Measurements from ENCODE around the gene HOXC12.

Gene HOXC12

GRCh38 chr12:53997204-53998109 lies 42.8 kb downstream of the HOXC12 start (continued):
- TF ChIP-seq PRDM4 (tag by site-specific recombination; IDR thresholded peaks at IDR 0.05) (no peak), EGR2 (tag by site-specific recombination; IDR thresholded peaks at IDR 0.05; ENCODE audit: low read depth) (peak; percentile 55), ZNF404 (tag by site-specific recombination; IDR thresholded peaks at IDR 0.05) (no peak), FEZF1 (tag by site-specific recombination; IDR thresholded peaks at IDR 0.05) (peak; percentile 51), ZNF701 (tag by site-specific recombination; IDR thresholded peaks at IDR 0.05) (no peak)

- Histone ChIP-seq H3K27ac (ENCODE audit: extremely low read depth, low read depth, low read length) (peak overlapping the region; percentile 98; the same call in 1 of the 2 replicates), H3K4me1 (ENCODE audit: control insufficient read depth, insufficient read depth, low read length) (peaks cover 41% of the 10 kb centered on the region), H3K4me3 (ENCODE audit: low read depth, low read length) (no peak overlapping the region), H3K36me3 (ENCODE audit: control insufficient read depth in 2 of 2, insufficient read depth in 1 of 2, low read length in 2 of 2) (peaks cover 4 to 9% of the 10 kb centered on the region in 2 experiments; a peak in 2 of 3 replicates), H3K9me3 (ENCODE audit: control insufficient read depth, insufficient read depth, low read depth, low read length) (no peaks in the 10 kb centered on the region)
- POLR2A ChIA-PET = interaction anchor here (0.8 to 3.7 kb wide), 4 partner anchors 11 to 190 kb away, joined by 3 to 34 read pairs (median 10); partner anchors contain the start of genes HOXC10 and SMUG1
- CTCF ChIA-PET = interaction anchor here (0.6 to 6.7 kb wide), 15 partner anchors 10 to 769 kb away, joined by 3 to 49 read pairs (median 3); partner anchors contain the start of genes HOXC10 and HOXC8
- TF ChIP-seq ZNF514 (tag by site-specific recombination; IDR thresholded peaks at IDR 0.05) (no peak), ZSCAN23 (tag by site-specific recombination; IDR thresholded peaks at IDR 0.05) (no peak), PRDM10 (tag by site-specific recombination; IDR thresholded peaks at IDR 0.05) (peak; percentile 99), ZNF121 (tag by site-specific recombination; IDR thresholded peaks at IDR 0.05) (no peak), MYNN (tag by site-specific recombination; IDR thresholded peaks at IDR 0.05; ENCODE audit: borderline replicate concordance) (no peak), ZNF585B (tag by site-specific recombination; IDR thresholded peaks at IDR 0.05) (no peak), MEIS1 (CRISPR knock-in tag; IDR thresholded peaks at IDR 0.05; ENCODE audit: borderline replicate concordance) (no peak), REPIN1 (tag by site-specific recombination; IDR thresholded peaks at IDR 0.05; ENCODE audit: low read depth) (no peak), ZNF37A (tag by site-specific recombination; IDR thresholded peaks at IDR 0.05) (no peak), ZNF10 (tag by site-specific recombination; IDR thresholded peaks at IDR 0.05) (no peak), ZNF768 (tag by site-specific recombination; IDR thresholded peaks at IDR 0.05) (no peak), ZNF596 (tag by site-specific recombination; IDR thresholded peaks at IDR 0.05) (no peak), YY1 (tag by site-specific recombination; IDR thresholded peaks at IDR 0.05) (no peak), ZNF555 (tag by site-specific recombination; conservative IDR thresholded peaks at IDR 0.05) (no peak), ZNF416 (tag by site-specific recombination; IDR thresholded peaks at IDR 0.05) (no peak), ZNF274 (IDR thresholded peaks at IDR 0.05; ENCODE audit: low read length) (no peak), ZNF274 (tag by site-specific recombination; IDR thresholded peaks at IDR 0.05; ENCODE audit: borderline replicate concordance) (no peak), ZNF174 (tag by site-specific recombination; IDR thresholded peaks at IDR 0.05) (no peak), ATF2 (tag by site-specific recombination; IDR thresholded peaks at IDR 0.05; ENCODE audit: low read depth) (no peak), ZNF76 (tag by site-specific recombination; IDR thresholded peaks at IDR 0.05; ENCODE audit: borderline replicate concordance, low read depth) (no peak), KLF1 (tag by site-specific recombination; IDR thresholded peaks at IDR 0.05) (no peak), ZNF777 (tag by site-specific recombination; IDR thresholded peaks at IDR 0.05; ENCODE audit: borderline replicate concordance) (no peak)
Observed at GRCh38 chr12:53998110-53998899, 43.6 kb downstream of the HOXC12 start.

All from HEK293 (cell line).